Measurements from ENCODE around the gene PNCK.
A peak's percentile ranks its signal among the peaks of the same experiment; 100 is the strongest.
"Not testable (repeated sequence)": the region's sequence is repeated elsewhere in the genome, so short reads cannot be mapped to it uniquely, and the experiment has no call there.

The PNCK gene

GRCh38 chrX:153673428-153674218 is at the start of gene PNCK:
TSS of gene PNCK (minus strand) at chrX:153673813. CDS start at chrX:153673076, 737 bp downstream.
- no peak for DNase-seq

DNA sequence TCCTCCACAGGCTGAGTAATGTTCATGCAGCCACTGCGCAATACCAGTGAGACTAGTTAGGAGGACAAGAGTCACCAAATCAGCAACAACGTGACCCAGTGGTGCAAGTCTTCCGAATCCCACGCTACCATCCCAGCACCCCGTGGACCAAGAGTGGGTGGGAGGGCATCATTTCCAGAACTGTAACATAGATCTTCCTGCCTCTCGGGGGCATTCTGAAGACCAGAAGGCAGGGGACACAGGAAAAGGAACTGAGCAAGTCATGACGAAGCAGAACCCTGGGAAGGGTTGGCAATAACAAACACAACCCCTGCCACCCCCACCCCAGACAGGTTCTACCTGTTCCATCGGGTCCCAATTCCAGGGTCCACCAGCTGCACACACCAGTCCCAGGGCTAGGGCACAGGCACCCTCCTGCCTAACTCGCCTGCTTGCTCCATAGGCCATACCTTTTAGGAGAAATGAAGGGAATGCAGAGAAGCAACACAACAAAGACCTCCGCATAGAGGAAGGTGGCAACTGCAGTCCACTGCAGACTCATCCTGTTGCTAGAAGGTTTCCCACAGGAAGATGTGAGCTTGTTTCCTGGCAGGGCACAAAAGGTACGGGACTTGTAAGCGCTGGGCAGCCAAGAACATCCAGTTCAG is 49.2 kb upstream of the PNCK start:
- no peak for DNase-seq

DNA sequence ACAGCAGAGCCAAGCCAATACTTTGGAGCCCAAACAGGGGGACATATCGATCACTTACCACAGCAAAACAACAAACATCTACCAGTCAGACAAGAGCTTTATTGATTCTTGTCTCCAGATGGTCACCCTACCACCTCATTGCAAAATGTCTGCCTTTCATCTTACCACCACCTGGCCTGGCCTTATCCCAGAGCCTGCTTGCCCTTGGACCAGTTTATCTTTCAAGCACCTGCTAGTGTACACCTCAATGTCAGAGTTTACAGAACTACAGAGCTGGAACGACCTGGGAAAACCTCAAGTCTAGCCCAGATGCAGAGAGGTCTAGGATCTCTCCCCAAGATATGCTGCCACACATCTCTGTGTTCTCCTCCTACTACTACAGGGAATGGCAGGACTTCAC is 46.1 kb upstream of the PNCK start:
- no peak for DNase-seq

DNA sequence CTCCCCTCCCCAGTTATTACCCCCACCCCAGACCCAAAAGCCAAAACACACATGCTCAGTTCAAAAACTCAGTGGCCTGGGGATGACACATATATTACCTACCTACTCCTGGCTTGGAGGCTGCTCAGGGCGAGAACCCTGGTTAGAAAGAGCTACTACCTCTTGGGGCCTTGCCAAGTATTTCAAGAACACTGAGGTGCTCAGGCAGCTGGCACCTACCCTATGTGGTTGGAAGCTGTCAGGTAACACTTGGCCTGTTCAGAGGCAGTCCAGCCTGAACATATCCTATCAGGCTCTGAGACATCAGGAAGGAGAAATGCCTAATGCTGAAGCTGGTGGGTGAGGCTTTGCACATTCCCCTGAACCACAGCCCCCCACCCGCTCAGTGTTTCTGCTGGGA is 45.6 kb upstream of the PNCK start:
- no peak for DNase-seq

GRCh38 chrX:153717445-153717844 is 43.8 kb upstream of the PNCK start:
- DNase-seq, result no peak

DNA sequence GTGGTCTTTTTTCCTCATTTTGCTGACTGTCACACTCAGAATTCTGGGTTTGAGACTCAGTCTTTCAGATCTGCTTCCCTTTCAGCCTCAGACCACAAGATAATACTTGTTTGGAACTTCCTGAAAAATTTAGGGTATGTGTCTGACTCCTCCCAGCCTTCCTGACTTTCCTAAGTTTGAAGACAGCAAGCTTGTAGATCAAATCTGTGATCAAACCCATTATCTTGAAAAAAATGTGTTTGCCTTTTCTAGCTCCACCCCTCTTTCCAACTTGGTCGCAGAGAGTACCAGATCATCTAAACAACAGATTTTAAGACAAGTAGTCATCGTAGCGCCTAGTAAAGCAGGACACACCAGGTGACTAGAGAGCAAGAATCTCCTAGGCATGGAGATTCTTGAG is 40.6 kb upstream of the PNCK start:
- DNase-seq, result no peak

GRCh38 chrX:153709726-153710674 is 36.4 kb upstream of the PNCK start:
- DNase-seq, result no peak

GRCh38 chrX:153708415-153708814 is 34.8 kb upstream of the PNCK start:
- DNase-seq, result peak in 2 of 4 experiments; percentile 11 to 14

DNA sequence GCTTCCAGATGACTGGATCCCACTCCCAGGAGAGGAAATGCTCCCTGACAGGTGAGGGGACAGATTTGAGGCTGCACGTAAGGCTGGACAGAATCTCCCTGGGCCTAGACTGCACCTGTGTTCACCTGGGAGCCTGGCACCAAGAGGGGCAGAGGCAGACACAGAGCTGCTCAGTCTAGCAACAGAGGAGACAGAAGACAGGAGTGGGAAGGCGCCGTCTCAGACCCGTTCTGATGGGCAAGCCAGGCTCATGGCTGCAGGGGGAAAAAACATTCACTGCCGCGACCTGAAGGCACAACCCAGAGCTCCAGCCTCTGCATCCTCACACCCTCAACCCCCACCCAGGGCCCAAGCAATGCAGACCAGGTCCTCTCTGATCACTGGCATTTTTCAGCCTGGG is 33.8 kb upstream of the PNCK start:
- DNase-seq, result no peak

GRCh38 chrX:153706799-153707198 is 33.2 kb upstream of the PNCK start:
- no peak for DNase-seq

GRCh38 chrX:153705403-153706060 is 31.9 kb upstream of the PNCK start:
- DNase-seq, result not testable (repeated sequence)

DNA sequence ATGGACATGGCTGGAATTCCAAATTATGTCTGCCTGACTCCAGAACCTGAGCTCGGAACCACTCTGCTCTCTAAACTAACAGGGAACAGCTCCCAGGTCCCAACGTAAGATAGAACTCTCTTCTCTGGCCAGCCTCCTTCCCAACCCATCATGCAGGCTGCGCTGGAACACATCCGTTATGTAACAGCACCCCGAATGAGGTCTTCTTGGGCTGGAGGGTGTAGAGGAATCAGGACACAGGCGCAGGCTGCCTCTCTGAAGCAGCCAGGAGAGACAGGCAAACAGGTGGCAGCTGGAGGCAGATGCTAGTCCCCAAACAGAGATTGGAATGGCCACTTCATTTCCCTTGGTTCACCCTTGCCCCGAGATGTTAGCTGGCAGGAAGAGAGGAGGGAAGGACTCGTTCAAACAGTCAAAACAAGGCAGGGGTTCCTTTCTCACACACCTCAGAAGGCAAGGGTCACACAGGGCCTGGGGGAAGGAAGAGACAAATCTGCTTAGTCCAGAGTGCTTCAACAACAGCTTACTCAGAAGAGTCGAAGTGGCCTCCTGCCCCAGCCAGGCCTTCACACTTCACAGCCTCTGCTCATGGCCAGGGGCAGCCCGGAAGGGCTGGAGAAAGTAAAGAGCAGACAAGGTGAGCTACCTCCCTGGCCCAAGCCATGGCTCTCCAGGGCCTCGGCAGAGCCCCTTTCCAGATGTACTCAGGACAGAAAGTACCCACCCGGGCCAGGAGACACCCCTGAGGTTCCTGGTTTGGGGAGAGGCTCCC is 31.2 kb upstream of the PNCK start:
- DNase-seq, result not testable (repeated sequence)

DNA sequence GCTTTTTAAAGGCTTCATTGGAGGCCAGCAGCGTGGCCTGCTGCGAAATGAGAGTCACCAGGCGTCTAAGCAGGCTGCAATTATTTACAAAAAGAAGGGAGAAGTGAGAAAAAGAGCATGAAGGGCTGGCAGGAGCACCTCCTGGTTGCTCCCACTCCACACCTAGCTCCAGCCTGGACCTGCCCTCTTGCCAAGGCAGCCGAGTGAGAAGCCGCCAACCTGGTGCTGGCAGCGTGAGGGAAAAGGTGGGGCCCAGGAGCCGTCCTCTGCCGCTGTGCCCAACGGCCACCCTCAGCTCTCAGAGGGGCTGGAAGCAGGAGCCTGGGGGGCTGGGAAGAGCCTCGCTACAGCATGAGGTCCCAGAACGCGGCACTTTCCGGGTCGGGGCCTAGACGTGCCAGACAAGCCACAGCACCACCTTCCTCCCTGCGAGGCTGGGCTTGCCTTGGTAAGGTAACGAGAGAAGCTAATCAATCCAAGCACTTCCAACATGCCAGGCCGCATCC is 30.5 kb upstream of the PNCK start:
- no peak for DNase-seq

GRCh38 chrX:153703036-153703370 is 29.4 kb upstream of the PNCK start:
- DNase-seq, result no peak

DNA sequence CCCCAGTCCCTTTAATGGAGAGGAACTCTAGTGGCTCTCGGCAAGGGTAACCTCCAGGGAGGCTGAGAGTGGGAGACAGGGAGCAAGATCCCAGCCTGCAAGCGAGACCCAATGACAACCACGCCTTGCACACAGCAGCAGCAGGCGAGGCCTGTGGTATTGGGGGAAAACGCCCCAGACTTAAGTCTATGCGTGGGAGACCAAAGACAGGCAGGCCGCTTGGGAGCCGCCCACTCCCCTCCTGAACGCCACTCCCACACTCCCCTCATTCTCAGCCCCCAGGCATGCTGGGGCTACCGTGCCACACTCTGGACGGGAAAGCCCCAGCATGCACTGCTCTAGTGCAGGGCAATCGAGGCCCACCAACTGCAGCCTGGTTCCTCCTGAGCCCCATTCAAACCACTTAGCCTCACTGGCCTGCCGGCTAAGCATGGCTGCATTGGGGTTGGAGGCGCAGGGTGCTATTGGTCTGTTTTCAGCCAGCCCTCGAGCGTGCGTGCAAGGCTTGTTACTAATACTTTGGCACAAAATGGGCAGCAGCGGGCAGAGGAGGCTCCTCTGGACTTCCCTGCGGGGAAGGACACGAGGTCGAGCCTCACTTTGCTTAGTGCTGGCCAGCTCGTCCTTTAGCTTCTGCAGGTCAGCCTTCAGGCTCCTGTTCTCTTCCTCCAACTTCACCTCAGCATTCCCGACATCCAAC is 28.9 kb upstream of the PNCK start:
- DNase-seq, result no peak

GRCh38 chrX:153701706-153702105 is 28.1 kb upstream of the PNCK start:
- no peak for DNase-seq

- no peak for DNase-seq
These were observed 27.4 kb upstream of the PNCK start for GRCh38 chrX:153700967-153701366.

- no peak for DNase-seq
These were observed 26.8 kb upstream of the PNCK start for GRCh38 chrX:153700376-153700945.

DNA sequence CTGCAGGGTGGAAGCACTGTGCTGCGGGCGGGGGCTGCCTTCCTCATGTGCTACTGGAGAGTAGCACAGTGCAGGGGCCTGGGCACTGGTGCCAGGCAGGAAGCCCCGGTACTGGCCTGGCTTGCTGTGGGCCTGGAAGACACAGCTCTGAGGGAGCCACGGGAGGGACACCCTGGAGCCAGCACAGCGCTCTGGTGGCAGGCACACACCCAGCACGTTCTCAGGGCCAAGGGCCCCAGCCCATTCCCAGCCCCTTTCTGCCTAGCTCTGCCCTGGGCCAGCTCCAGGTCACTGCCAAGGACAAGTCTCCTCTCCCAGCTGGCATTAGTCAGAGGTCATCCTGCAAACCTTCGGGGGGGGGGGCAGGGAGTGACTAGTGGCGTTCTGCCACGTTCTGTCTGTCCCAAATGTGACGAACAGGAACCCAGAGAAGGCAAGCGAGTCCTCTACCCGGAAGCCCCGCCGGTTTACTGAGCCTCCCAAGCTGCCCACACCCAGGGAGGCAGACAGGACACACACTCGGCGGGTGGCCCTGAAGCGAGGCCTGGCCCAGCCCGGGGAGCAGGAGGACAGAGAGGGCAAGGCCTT is 26.3 kb upstream of the PNCK start:
- DNase-seq, result not testable (repeated sequence)

- DNase-seq, result not testable (repeated sequence)
These were observed 25.7 kb upstream of the PNCK start for GRCh38 chrX:153699210-153699783.

Measured in activated naive CD4-positive, alpha-beta T cell (primary cell).